Endothelial cell of umbilical vein (primary cell): ENCODE results near the gene WNT11. TPM values are rescaled to one million over a fixed set of nuclear protein-coding genes. Genes with fewer than 3 reads are reported as not detected.

Source experiments
- BruUV-seq: library from RNA; stranded (reverse); fragments of 400-500 nt; replicated peaks from 2 replicates; lab custom pipeline; 2021; lab: Mats Ljungman, UMichigan
- CTCF ChIA-PET: fragments of 300-600, 350-600 bp; sonication (Branson Sonifier 250); formaldehyde crosslinking; loops from one replicate; lab custom pipeline; 2021; ENCODE audit warnings: antibody characterized with exemption, inconsistent platforms; lab: Charles Lee
- POLR2A ChIA-PET: fragments of 300-600, 350-600 bp; sonication (Branson Sonifier 250); formaldehyde crosslinking; loops from one replicate; lab custom pipeline; 2021; ENCODE audit warnings: antibody characterized with exemption, inconsistent platforms; lab: Charles Lee
- DNase-seq: peaks from one replicate; pipeline ENCODE4 v3.0.0-alpha.2; 2011; ENCODE audit warnings: low read depth, low spot score
- FAIRE-seq: peaks from 2 replicates; lab custom pipeline; 2011; peaks lifted over from hg19 to GRCh38; lab: Jason Lieb, UNC
- H2AFZ ChIP-seq: 2 replicates; pipeline ENCODE4 v1.6.0; 2012; ENCODE audit warnings: low read depth, low read length, control low read depth, inconsistent platforms
- H3K27ac ChIP-seq: 2 replicates; pipeline ENCODE4 v1.5.1; 2011; ENCODE audit warnings: low read depth, mild to moderate bottlenecking, control low read depth, low read length, moderate library complexity; ENCODE audit not compliant: insufficient read depth
- H3K27me3 ChIP-seq, 2 experiments: 2 replicates each; pipeline versions ENCODE4 v1.6.0 to v1.6.1; 2011; ENCODE audit warnings: low read length in 2 of 2, mixed read lengths in 1 of 2; ENCODE audit not compliant: control insufficient read depth in 2 of 2, insufficient read depth in 2 of 2
- H3K36me3 ChIP-seq, 2 experiments: 2 replicates in 1 of 2; 3 replicates in 1 of 2; pipeline ENCODE4 v1.5.1; 2011; ENCODE audit warnings: low read length in 2 of 2, mild to moderate bottlenecking in 1 of 2, moderate library complexity in 1 of 2; ENCODE audit not compliant: control insufficient read depth in 2 of 2, insufficient read depth in 2 of 2; ENCODE audit errors: extremely low read depth in 1 of 2
- H3K4me1 ChIP-seq: 3 replicates; pipeline ENCODE4 v1.5.1; 2011; ENCODE audit warnings: mild to moderate bottlenecking, low read length; ENCODE audit not compliant: control insufficient read depth, insufficient read depth; ENCODE audit errors: extremely low read depth
- H3K4me2 ChIP-seq: 2 replicates; pipeline ENCODE4 v1.6.1; 2011; ENCODE audit warnings: low read length, control low read depth, mixed read lengths; ENCODE audit not compliant: insufficient read depth
- H3K4me3 ChIP-seq, 3 experiments: fragments of 200-600 bp in 1 of 3; sonication (generic), shearing (Covaris generic) in 1 of 3; replicated peaks in 1 of 3; 2 replicates each; pipeline ENCODE4 v1.5.1; 2011 to 2016; ENCODE audit warnings: control low read depth in 3 of 3, low read length in 3 of 3, mild to moderate bottlenecking in 2 of 3, inconsistent platforms in 1 of 3, low read depth in 1 of 3, moderate library complexity in 1 of 3; ENCODE audit not compliant: insufficient read depth in 1 of 3
- H3K79me2 ChIP-seq: 2 replicates; pipeline ENCODE4 v1.6.0; 2012; ENCODE audit warnings: low read length, inconsistent platforms; ENCODE audit not compliant: control insufficient read depth, insufficient read depth
- H3K9ac ChIP-seq: replicated peaks from 2 replicates; pipeline ENCODE3; 2011; ENCODE audit warnings: low read length, control low read depth; ENCODE audit not compliant: insufficient read depth; ENCODE audit errors: extremely low read depth
- H3K9me1 ChIP-seq: replicated peaks from 3 replicates; pipeline ENCODE4 v1.6.0; 2011; ENCODE audit warnings: mild to moderate bottlenecking, low read length; ENCODE audit not compliant: control insufficient read depth, insufficient read depth; ENCODE audit errors: extremely low read depth
- H3K9me3 ChIP-seq: replicated peaks from 2 replicates; pipeline ENCODE4 v1.5.1; 2012; ENCODE audit warnings: low read length, inconsistent platforms; ENCODE audit not compliant: control insufficient read depth, insufficient read depth
- H4K20me1 ChIP-seq: replicated peaks from 2 replicates; pipeline ENCODE3; 2011; ENCODE audit warnings: mild to moderate bottlenecking, low read length; ENCODE audit not compliant: control insufficient read depth, insufficient read depth; ENCODE audit errors: extremely low read depth
- CTCF ChIP-seq, 2 donors: IDR thresholded peaks; 1 replicate in 1 of 2; 2 replicates in 1 of 2; pipeline ENCODE4 v1.5.1; 2011; ENCODE audit warnings: low read length in 2 of 2, mild to moderate bottlenecking in 2 of 2, moderate library complexity in 2 of 2, control low read depth in 1 of 2, inconsistent platforms in 1 of 2, low read depth in 1 of 2; ENCODE audit not compliant: insufficient read depth in 1 of 2; ENCODE audit errors: extremely low read depth in 1 of 2
- EZH2 ChIP-seq: IDR thresholded peaks from 2 replicates; pipeline ENCODE4 v1.6.1; 2012; ENCODE audit warnings: borderline replicate concordance, low read depth, mild to moderate bottlenecking, moderate library complexity, low read length, inconsistent platforms; ENCODE audit not compliant: severe bottlenecking
- FOS ChIP-seq: IDR thresholded peaks from 2 replicates; pipeline ENCODE4 v1.6.1; 2011; ENCODE audit warnings: mild to moderate bottlenecking, low read length, moderate library complexity, borderline replicate concordance; ENCODE audit not compliant: insufficient read depth
- GATA2 ChIP-seq: IDR thresholded peaks from 2 replicates; pipeline ENCODE4 v1.7.0; 2011; ENCODE audit warnings: low read depth, mild to moderate bottlenecking, moderate library complexity, mixed read lengths, low read length; ENCODE audit not compliant: insufficient read length, insufficient read depth
- JUN ChIP-seq: IDR thresholded peaks from 2 replicates; pipeline ENCODE4 v1.6.1; 2011; ENCODE audit warnings: borderline replicate concordance, low read depth; ENCODE audit not compliant: insufficient read length, insufficient read depth
- MAX ChIP-seq: IDR thresholded peaks from 2 replicates; pipeline ENCODE4 v1.6.1; 2011; ENCODE audit not compliant: insufficient read depth, insufficient read length
- MYC ChIP-seq: IDR thresholded peaks from one replicate; pipeline ENCODE4 v1.6.1; 2011; ENCODE audit warnings: mild to moderate bottlenecking, low read depth, low read length
- POLR2A ChIP-seq: IDR thresholded peaks from 2 replicates; pipeline ENCODE4 v1.6.1; 2012; ENCODE audit warnings: low read depth, mild to moderate bottlenecking, control low read depth, low read length
- POLR2AphosphoS5 ChIP-seq: IDR thresholded peaks from 2 replicates; pipeline ENCODE4 v1.6.1; 2012; ENCODE audit warnings: low read depth, mild to moderate bottlenecking, control low read depth, low read length, moderate library complexity; ENCODE audit not compliant: insufficient read depth
- dilution Hi-C: fragments of 300-500 bp; cut with MboI; formaldehyde crosslinking; loops from one replicate; pipeline ENCODE4 v1.15.0; 2019; ENCODE audit warnings: low sequenced_read_pairs; ENCODE audit not compliant: extremely low pct_ligation_motif_present
- intact Hi-C: fragments of 100-400 bp; cut with micrococcal nuclease; formaldehyde crosslinking; loops from one replicate; pipeline ENCODE4 v1.10.0; 2022
- polyA plus RNA-seq, 4 experiments: library from polyadenylated mRNA; depleted of rRNA in 3 of 4; stranded (reverse) in 3 of 4; unstranded in 1 of 4; fragments of >200 nt; gene quantifications; 2 replicates each; pipeline versions ENCODE4 v1.2.1 to v1.2.3, GENCODE V29; 2011 to 2012; ENCODE audit warnings: missing spikeins in 1 of 4
- total RNA-seq: library from RNA; stranded (reverse); gene quantifications from 2 replicates; pipeline ENCODE4 v1.2.3, GENCODE V29; 2021

WNT11 gene
- total and polyA plus RNA-seq, 2 donors (not counting 3 experiments of a cell fraction or from before 2014, with no cell fraction given), result not detected

DNA sequence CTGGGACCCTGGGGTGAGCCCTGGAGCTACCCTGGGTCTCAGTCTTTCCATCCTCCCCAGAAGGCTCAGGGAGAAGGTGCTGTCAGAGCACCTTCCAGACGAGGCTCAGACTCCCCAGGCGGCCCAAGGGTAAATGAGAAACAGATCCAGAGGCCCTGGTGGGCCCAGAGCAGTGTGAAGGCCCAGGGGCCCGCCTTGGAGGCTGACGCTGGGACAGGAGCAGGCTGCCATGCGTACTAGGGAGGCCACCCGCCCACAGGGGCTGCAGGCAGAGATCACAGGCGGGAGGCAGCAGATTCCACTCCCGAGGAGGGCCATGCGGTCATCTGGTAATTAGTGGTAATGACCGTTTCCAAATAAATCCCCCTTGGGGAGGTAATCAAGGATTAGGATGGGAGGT lies 5.2 kb downstream of the WNT11 start:
- peaks cover 14 to 17% of the 10 kb centered on the region in 2 experiments for H3K27me3 ChIP-seq
- FAIRE-seq, result no peak
- no TSS peak for BruUV-seq
- no peaks in the 10 kb centered on the region for H3K9me3 ChIP-seq
- no peak for DNase-seq
- no peak for TF ChIP-seq FOS
- TF ChIP-seq MYC, result no peak
- TF ChIP-seq POLR2A, result no peak
- TF ChIP-seq CTCF (IDR thresholded peaks at IDR 0.05; ENCODE audit: extremely low read depth in 1 of 2, insufficient read depth in 1 of 2, low read depth in 1 of 2, low read length in 2 of 2), result no peak
- TF ChIP-seq MAX, result no peak
- TF ChIP-seq JUN, result no peak
- no peak for TF ChIP-seq EZH2
- TF ChIP-seq GATA2, result no peak
- no peak for TF ChIP-seq POLR2AphosphoS5
- H2AFZ ChIP-seq, result no peak overlapping the region
- no peaks in the 10 kb centered on the region for H3K9me1 ChIP-seq
- POLR2A ChIA-PET, result no interaction called here
- intact Hi-C loops, result no loop called here
- H3K9ac ChIP-seq, result no peak overlapping the region
- no peaks in the 10 kb centered on the region for H4K20me1 ChIP-seq
- H3K36me3 ChIP-seq, result no peaks in the 10 kb centered on the region
- no peak overlapping the region for H3K27ac ChIP-seq
- no peak overlapping the region for H3K4me3 ChIP-seq
- H3K79me2 ChIP-seq, result no peaks in the 10 kb centered on the region
- no peak overlapping the region for H3K4me2 ChIP-seq
- CTCF ChIA-PET, result interaction anchor here (0.8 kb wide), 1 partner anchor 69 kb away, joined by 3 read pairs; no protein-coding TSS in a partner anchor
- no peaks in the 10 kb centered on the region for H3K4me1 ChIP-seq
- dilution Hi-C loops, result no loop called here
